Measurements from ENCODE around the gene GNMT.
"Not testable (repeated sequence)": the region's sequence is repeated elsewhere in the genome, so short reads cannot be mapped to it uniquely, and the experiment has no call there.

Gene GNMT

GRCh38 chr6:42960243-42961019 is at the start of gene GNMT:
GNMT (plus strand) TSS chr6:42960754; CDS start chr6:42960768, 14 bp downstream.
- no peak for DNase-seq

GRCh38 chr6:42911171-42912021 is 49.2 kb upstream of the GNMT start:
- no peak for DNase-seq

GRCh38 chr6:42914546-42914945 is 46.0 kb upstream of the GNMT start:
- DNase-seq: no peak

GRCh38 chr6:42915732-42916131 is 44.8 kb upstream of the GNMT start, which contains the start of gene PTCRA:
PTCRA (plus strand) TSS chr6:42916053; CDS start chr6:42916070, 17 bp downstream.
- DNase-seq: no peak

- DNase-seq: no peak
These were observed 44.3 kb upstream of the GNMT start for GRCh38 chr6:42916288-42916687.

- DNase-seq: no peak
These were observed 38.8 kb upstream of the GNMT start for GRCh38 chr6:42921801-42922200.

GRCh38 chr6:42923666-42924065 is 36.9 kb upstream of the GNMT start:
- no peak for DNase-seq

- no peak for DNase-seq
These were observed 35.2 kb upstream of the GNMT start for GRCh38 chr6:42925248-42925857.

GRCh38 chr6:42928986-42929820 is 31.4 kb upstream of the GNMT start, which contains the start of gene CNPY3:
CNPY3 (plus strand) TSS chr6:42929480; CDS start chr6:42929571, 91 bp downstream.
- peak; percentile 99 for DNase-seq

- peak; percentile 99 for DNase-seq
These were observed 30.7 kb upstream of the GNMT start for GRCh38 chr6:42929821-42930360.

- no peak for DNase-seq
These were observed 28.1 kb upstream of the GNMT start for GRCh38 chr6:42932412-42932811.

- peak; percentile 78 to 80 for DNase-seq
These were observed 27.3 kb upstream of the GNMT start for GRCh38 chr6:42933205-42933604.

- DNase-seq: peak; percentile 20 to 37
These were observed 25.2 kb upstream of the GNMT start for GRCh38 chr6:42935322-42935721.

GRCh38 chr6:42936398-42936797 is 24.2 kb upstream of the GNMT start:
- no peak for DNase-seq

- no peak for DNase-seq
These were observed 22.8 kb upstream of the GNMT start for GRCh38 chr6:42937548-42938427.

- DNase-seq: no peak
These were observed 22.1 kb upstream of the GNMT start for GRCh38 chr6:42938428-42938796.

- DNase-seq: no peak
These were observed 21.4 kb upstream of the GNMT start for GRCh38 chr6:42938987-42939809.

GRCh38 chr6:42939810-42940167 is 20.8 kb upstream of the GNMT start:
- no peak for DNase-seq

GRCh38 chr6:42940493-42941045 is 20.0 kb upstream of the GNMT start:
- DNase-seq: no peak

- not testable (repeated sequence) for DNase-seq
These were observed 19.2 kb upstream of the GNMT start for GRCh38 chr6:42941356-42941755.

All from Kasumi-1 (cell line).